GM23248 (cell line): ENCODE data around the gene TRPM1. TPM values are rescaled to one million over a fixed set of nuclear protein-coding genes. Genes with fewer than 3 reads are reported as not detected.
A peak's percentile ranks its signal among the peaks of the same experiment; 100 is the strongest.

Experiments
- DNase-seq: peaks from one replicate; pipeline ENCODE4 v3.0.0-alpha.2; 2015
- H2AFZ ChIP-seq: fragments of 200-600 bp; sonication (generic); 2 replicates; pipeline ENCODE4 v1.6.1; 2016; ENCODE audit warnings: antibody characterized with exemption
- H3F3A ChIP-seq: fragments of 200-600 bp; sonication (generic); 2 replicates; pipeline ENCODE4 v1.6.1; 2016; ENCODE audit warnings: mild to moderate bottlenecking, antibody characterized with exemption, mixed run types; ENCODE audit not compliant: insufficient read depth
- H3K27ac ChIP-seq: fragments of 200-600 bp; sonication (generic); 2 replicates; pipeline ENCODE4 v1.5.1; 2016; ENCODE audit warnings: mild to moderate bottlenecking
- H3K27me3 ChIP-seq: fragments of 200-600 bp; sonication (generic); replicated peaks from 2 replicates; pipeline ENCODE4 v1.6.1; 2016; ENCODE audit warnings: mild to moderate bottlenecking; ENCODE audit not compliant: insufficient read depth
- H3K36me3 ChIP-seq: fragments of 200-600 bp; sonication (generic); 2 replicates; pipeline ENCODE4 v1.6.1; 2016; ENCODE audit warnings: low read depth, mild to moderate bottlenecking
- H3K4me1 ChIP-seq: fragments of 200-600 bp; sonication (generic); 2 replicates; pipeline ENCODE4 v1.6.1; 2016; ENCODE audit warnings: mild to moderate bottlenecking; ENCODE audit not compliant: insufficient read depth
- H3K4me2 ChIP-seq: fragments of 200-600 bp; sonication (generic); one replicate; pipeline ENCODE4 v1.6.1; 2016; ENCODE audit warnings: mild to moderate bottlenecking; ENCODE audit not compliant: unreplicated experiment
- H3K4me3 ChIP-seq: fragments of 200-600 bp; sonication (generic); 2 replicates; pipeline ENCODE4 v1.5.1; 2016; ENCODE audit warnings: mild to moderate bottlenecking
- H3K79me2 ChIP-seq: fragments of 200-600 bp; sonication (generic); 2 replicates; pipeline ENCODE4 v1.6.1; 2016; ENCODE audit warnings: mild to moderate bottlenecking; ENCODE audit not compliant: insufficient read depth
- H3K9ac ChIP-seq: fragments of 200-600 bp; sonication (generic); 2 replicates; pipeline ENCODE4 v1.6.1; 2016; ENCODE audit warnings: mild to moderate bottlenecking
- H3K9me2 ChIP-seq: fragments of 200-600 bp; sonication (generic); 2 replicates; pipeline ENCODE4 v1.6.1; 2016; ENCODE audit warnings: mixed run types, mild to moderate bottlenecking, moderate library complexity; ENCODE audit not compliant: insufficient read depth
- H3K9me3 ChIP-seq: fragments of 200-600 bp; sonication (generic); one replicate; pipeline ENCODE4 v1.6.1; 2017; ENCODE audit warnings: low read depth
- H4K20me1 ChIP-seq: fragments of 200-600 bp; sonication (generic); 2 replicates; pipeline ENCODE4 v1.6.0; 2016; ENCODE audit not compliant: insufficient read depth
- EZH2 ChIP-seq: fragments of 200-600 bp; sonication (generic); IDR thresholded peaks from 2 replicates; pipeline ENCODE4 v1.6.1; 2018; ENCODE audit warnings: antibody characterized with exemption, mild to moderate bottlenecking; ENCODE audit not compliant: insufficient read depth, poor library complexity, severe bottlenecking
- EZH2phosphoT487 ChIP-seq: fragments of 200-600 bp; sonication (generic); IDR thresholded peaks from 2 replicates; pipeline ENCODE4 v1.6.1; 2018; ENCODE audit warnings: antibody characterized with exemption, moderate library complexity, mild to moderate bottlenecking, low read depth; ENCODE audit not compliant: insufficient read depth
- WGBS, 2 experiments: methylation state at CpG; one replicate each; pipeline ENCODE4 v1.1.6; 2015 to 2017; ENCODE audit warnings: low lambda C conversion rate in 2 of 2, low coverage in 1 of 2; ENCODE audit errors: missing lambda C conversion rate in 2 of 2; 5-methylcytosine and 5-hydroxymethylcytosine counted together
- in situ Hi-C: fragments of 300-500 bp; cut with MboI; formaldehyde crosslinking; loops from 2 replicates; pipeline ENCODE4 v1.15.0; 2020
- polyA plus RNA-seq: library from polyadenylated mRNA; unstranded; fragments of >200 nt; fragmentation: Nextera tagmentation; extraction: Ambion mirVana; gene quantifications from 2 replicates; pipeline ENCODE4 v1.2.1, GENCODE V29; 2016
- total RNA-seq: library from RNA; depleted of rRNA; stranded (reverse); fragments of >200 nt; shearing (Covaris generic); gene quantifications from 2 replicates; pipeline ENCODE4 v1.2.3, GENCODE V29; 2014

The TRPM1 gene
- total and polyA plus RNA-seq, 2 experiments from 2014 or later: not detected

GRCh38 chr15:31116423-31117030 is 15.0 kb upstream of the TRPM1 start:
- H3K9me2 ChIP-seq: no peaks in the 10 kb centered on the region
- H3K4me3 ChIP-seq: no peak overlapping the region
- H3F3A ChIP-seq: no peaks in the 10 kb centered on the region
- H3K4me1 ChIP-seq: no peaks in the 10 kb centered on the region
- no peak overlapping the region for H2AFZ ChIP-seq
- H3K36me3 ChIP-seq: no peaks in the 10 kb centered on the region
- 63 to 71% methylated on average over 6 of the region's 6 CpGs for WGBS, 2 experiments
- H3K9me3 ChIP-seq: no peaks in the 10 kb centered on the region
- no peak for TF ChIP-seq EZH2phosphoT487
- no peak overlapping the region for H3K4me2 ChIP-seq
- H3K79me2 ChIP-seq: no peaks in the 10 kb centered on the region
- no peaks in the 10 kb centered on the region for H4K20me1 ChIP-seq
- in situ Hi-C loops: no loop called here
- H3K27ac ChIP-seq: no peak overlapping the region
- no peaks in the 10 kb centered on the region for H3K27me3 ChIP-seq
- no peak overlapping the region for H3K9ac ChIP-seq
- no peak for DNase-seq

GRCh38 chr15:31111091-31111647 is 9.6 kb upstream of the TRPM1 start:
- Histone ChIP-seq H3F3A (no peaks in the 10 kb centered on the region), H3K79me2 (no peaks in the 10 kb centered on the region), H2AFZ (peak overlapping the region; percentile 58; the same call in 1 of the 2 replicates), H3K27ac (no peak overlapping the region), H3K9me3 (no peaks in the 10 kb centered on the region), H3K4me2 (no peak overlapping the region), H3K9me2 (no peaks in the 10 kb centered on the region), H3K36me3 (no peaks in the 10 kb centered on the region), H3K4me3 (no peak overlapping the region), H3K27me3 (no peaks in the 10 kb centered on the region), H3K4me1 (no peaks in the 10 kb centered on the region), H4K20me1 (no peaks in the 10 kb centered on the region), H3K9ac (no peak overlapping the region)
- DNase-seq: peak; percentile 31
- in situ Hi-C loops: no loop called here
- no peak for TF ChIP-seq EZH2phosphoT487
- TF ChIP-seq EZH2: no peak
- 15 to 18% methylated on average over 5 of the region's 5 CpGs for WGBS, 2 experiments

- TF ChIP-seq EZH2phosphoT487 (no peak), EZH2 (no peak)
- no peaks in the 10 kb centered on the region for H3K36me3 ChIP-seq
- H3K4me3 ChIP-seq: no peak overlapping the region
- no peaks in the 10 kb centered on the region for H3K27me3 ChIP-seq
- no peak overlapping the region for H3K9ac ChIP-seq
- in situ Hi-C loops: no loop called here
- no peak overlapping the region for H3K4me2 ChIP-seq
- H4K20me1 ChIP-seq: no peaks in the 10 kb centered on the region
- DNase-seq: no peak
- H3K79me2 ChIP-seq: no peaks in the 10 kb centered on the region
- H2AFZ ChIP-seq: no peak overlapping the region
- WGBS, 2 experiments: 52 to 61% methylated on average over 4 of the region's 4 CpGs
- H3K27ac ChIP-seq: no peak overlapping the region
- no peaks in the 10 kb centered on the region for H3K9me2 ChIP-seq
- H3K9me3 ChIP-seq: no peaks in the 10 kb centered on the region
- H3K4me1 ChIP-seq: peaks cover 7% of the 10 kb centered on the region; the same call in 1 of the 2 replicates
- peaks cover 12% of the 10 kb centered on the region; the same call in 1 of the 2 replicates for H3F3A ChIP-seq
Observed at GRCh38 chr15:31108836-31109235, 7.3 kb upstream of the TRPM1 start.

GRCh38 chr15:31106495-31107300 is 5.2 kb upstream of the TRPM1 start:
- no peak overlapping the region for H3K27ac ChIP-seq
- H4K20me1 ChIP-seq: no peaks in the 10 kb centered on the region
- H3K9ac ChIP-seq: no peak overlapping the region
- no peaks in the 10 kb centered on the region for H3K79me2 ChIP-seq
- H3K9me2 ChIP-seq: no peaks in the 10 kb centered on the region
- no peak overlapping the region for H3K4me3 ChIP-seq
- peaks cover 12% of the 10 kb centered on the region; the same call in 1 of the 2 replicates for H3F3A ChIP-seq
- no peak overlapping the region for H2AFZ ChIP-seq
- no peak overlapping the region for H3K4me2 ChIP-seq
- DNase-seq: no peak
- H3K27me3 ChIP-seq: no peaks in the 10 kb centered on the region
- TF ChIP-seq EZH2 (no peak), EZH2phosphoT487 (no peak)
- H3K9me3 ChIP-seq: no peaks in the 10 kb centered on the region
- in situ Hi-C loops: no loop called here
- H3K36me3 ChIP-seq: no peaks in the 10 kb centered on the region
- WGBS, 2 experiments: 68 to 70% methylated on average over 7 of the region's 7 CpGs
- H3K4me1 ChIP-seq: peaks cover 7% of the 10 kb centered on the region; the same call in 1 of the 2 replicates
